HEK293T (cell line): ENCODE measurements around the gene STAG1.

ENCODE experiments used
- ARNT ChIP-seq: fragments of 450-650 bp; IDR thresholded peaks from 2 replicates; pipeline ENCODE4 v1.6.1; 2017; ENCODE audit warnings: mild to moderate bottlenecking
- BHLHE40 ChIP-seq: fragments of 450-650 bp; IDR thresholded peaks from 2 replicates; pipeline ENCODE4 v1.6.1; 2016; ENCODE audit warnings: mild to moderate bottlenecking, moderate library complexity, borderline replicate concordance
- CTBP1 ChIP-seq: fragments of 450-650 bp; IDR thresholded peaks from 2 replicates; pipeline ENCODE4 v1.6.1; 2016; ENCODE audit warnings: borderline replicate concordance
- FOXA1 ChIP-seq: fragments of 450-650 bp; IDR thresholded peaks from 2 replicates; pipeline ENCODE4 v1.6.1; 2016; ENCODE audit warnings: mild to moderate bottlenecking
- LEF1 ChIP-seq: fragments of 450-650 bp; IDR thresholded peaks from 2 replicates; pipeline ENCODE4 v1.6.1; 2017; ENCODE audit warnings: mild to moderate bottlenecking, borderline replicate concordance
- SP1 ChIP-seq: fragments of 450-650 bp; IDR thresholded peaks from 2 replicates; pipeline ENCODE4 v1.6.1; 2017

GRCh38 chr3:136711277-136711676 lies 40.9 kb downstream of the STAG1 start:
- TF ChIP-seq CTBP1 (no peak), ARNT (no peak), FOXA1 (no peak), SP1 (no peak), LEF1 (no peak), BHLHE40 (no peak)
